CD14-positive monocyte (primary cell): ENCODE data around the gene MLIP. TPM values are rescaled to one million over a fixed set of nuclear protein-coding genes. Genes with fewer than 3 reads are reported as not detected.

Source experiments
- DNase-seq, 3 donors: peaks; one replicate each; pipeline ENCODE4 v3.0.0-alpha.2; 2011 to 2022
- H2AFZ ChIP-seq: 2 replicates; pipeline ENCODE4 v1.6.0; 2012; ENCODE audit warnings: mild to moderate bottlenecking, low read depth, low read length, inconsistent platforms; ENCODE audit not compliant: insufficient read depth, poor library complexity, severe bottlenecking
- H3K27ac ChIP-seq, 2 donors: 1 replicate in 1 of 2; 2 replicates in 1 of 2; pipeline ENCODE4 v1.5.1; 2012 to 2013; ENCODE audit warnings: low read length in 2 of 2, control low read depth in 1 of 2, inconsistent platforms in 1 of 2, low read depth in 1 of 2, mild to moderate bottlenecking in 1 of 2
- H3K27me3 ChIP-seq, 2 donors: one replicate each; pipeline versions ENCODE4 v1.6.0 to v1.6.1; 2011 to 2013; ENCODE audit warnings: low read length in 2 of 2; ENCODE audit not compliant: control insufficient read depth in 2 of 2, insufficient read depth in 2 of 2
- H3K36me3 ChIP-seq, 2 donors: replicated peaks in 1 of 2; 1 replicate in 1 of 2; 2 replicates in 1 of 2; pipeline versions ENCODE4 v1.5.1 to v1.6.1; 2012 to 2013; ENCODE audit warnings: low read length in 2 of 2, control low read depth in 1 of 2, inconsistent platforms in 1 of 2, mild to moderate bottlenecking in 1 of 2; ENCODE audit not compliant: insufficient read depth in 2 of 2, control insufficient read depth in 1 of 2
- H3K4me1 ChIP-seq, 2 donors: 1 replicate in 1 of 2; 2 replicates in 1 of 2; pipeline versions ENCODE4 v1.5.1 to v1.6.1; 2012 to 2013; ENCODE audit warnings: low read length in 2 of 2, control low read depth in 1 of 2, inconsistent platforms in 1 of 2, mild to moderate bottlenecking in 1 of 2, moderate library complexity in 1 of 2; ENCODE audit not compliant: insufficient read depth in 2 of 2, control insufficient read depth in 1 of 2
- H3K4me2 ChIP-seq: replicated peaks from 2 replicates; pipeline ENCODE3; 2012; ENCODE audit warnings: low read length, moderate library complexity, mild to moderate bottlenecking; ENCODE audit not compliant: poor library complexity, severe bottlenecking; ENCODE audit errors: extremely low read depth
- H3K4me3 ChIP-seq, 3 experiments: fragments of 200-600 bp in 1 of 3; sonication (generic) in 1 of 3; replicated peaks in 1 of 3; 1 replicate in 2 of 3; 2 replicates in 1 of 3; pipeline ENCODE4 v1.5.1; 2011 to 2013; ENCODE audit warnings: low read length in 3 of 3, mild to moderate bottlenecking in 3 of 3, control low read depth in 2 of 3, low read depth in 2 of 3, inconsistent platforms in 1 of 3, moderate library complexity in 1 of 3
- H3K79me2 ChIP-seq: 2 replicates; pipeline ENCODE4 v1.6.0; 2012; ENCODE audit warnings: mild to moderate bottlenecking, control low read depth, inconsistent platforms, low read length, moderate library complexity; ENCODE audit not compliant: insufficient read depth
- H3K9ac ChIP-seq: 2 replicates; pipeline ENCODE4 v1.6.0; 2017; ENCODE audit warnings: low read length, mild to moderate bottlenecking; ENCODE audit not compliant: insufficient read depth, poor library complexity, severe bottlenecking
- H3K9me3 ChIP-seq, 2 donors: replicated peaks in 1 of 2; 1 replicate in 1 of 2; 2 replicates in 1 of 2; pipeline versions ENCODE4 v1.5.1 to v1.6.1; 2012 to 2013; ENCODE audit warnings: low read length in 2 of 2, control low read depth in 1 of 2; ENCODE audit not compliant: control insufficient read depth in 1 of 2, insufficient read depth in 1 of 2
- H4K20me1 ChIP-seq: 2 replicates; pipeline ENCODE4 v1.6.0; 2012; ENCODE audit warnings: mild to moderate bottlenecking, low read length, control low read depth, moderate library complexity; ENCODE audit not compliant: insufficient read depth
- H3K27ac Mint-ChIP-seq, 7 donors: one replicate each; pipeline ENCODE4 v1.8.0; 2020; ENCODE audit warnings: mild to moderate bottlenecking in 7 of 7, mixed read lengths in 7 of 7, moderate library complexity in 6 of 7, inconsistent platforms in 2 of 7
- H3K27me3 Mint-ChIP-seq, 3 donors: one replicate each; pipeline ENCODE4 v1.8.0; 2021 to 2022; ENCODE audit warnings: low read depth in 3 of 3, mild to moderate bottlenecking in 3 of 3, mixed read lengths in 3 of 3, moderate library complexity in 3 of 3, inconsistent platforms in 1 of 3
- H3K36me3 Mint-ChIP-seq, 2 donors: one replicate each; pipeline ENCODE4 v1.8.0; 2020; ENCODE audit warnings: mixed read lengths in 2 of 2, inconsistent platforms in 1 of 2, mild to moderate bottlenecking in 1 of 2
- H3K4me1 Mint-ChIP-seq: one replicate; pipeline ENCODE4 v1.8.0; 2020; ENCODE audit warnings: mild to moderate bottlenecking, mixed read lengths
- H3K4me3 Mint-ChIP-seq, 2 donors: one replicate each; pipeline ENCODE4 v1.8.0; 2020; ENCODE audit warnings: mild to moderate bottlenecking in 2 of 2, mixed read lengths in 2 of 2, moderate library complexity in 1 of 2
- H3K9me3 Mint-ChIP-seq, 7 donors: one replicate each; pipeline ENCODE4 v1.8.0; 2020 to 2022; ENCODE audit warnings: mixed read lengths in 7 of 7, mild to moderate bottlenecking in 6 of 7, moderate library complexity in 6 of 7, inconsistent platforms in 2 of 7
- WGBS: methylation state at CpG from one replicate; pipeline ENCODE4 v1.1.5; 2013; ENCODE audit warnings: missing lambda C conversion rate; ENCODE audit not compliant: insufficient coverage; 5-methylcytosine and 5-hydroxymethylcytosine counted together
- intact Hi-C, 2 donors: fragments of 100-400 bp; cut with micrococcal nuclease; formaldehyde crosslinking; loops; one replicate each; pipeline versions ENCODE4 v1.15.0 to v1.15.1; 2023
- polyA plus RNA-seq, 3 donors: library from polyadenylated mRNA; depleted of rRNA in 1 of 3; unstranded in 2 of 3; stranded (reverse) in 1 of 3; fragments of 300-500 nt in 2 of 3; fragments of >200 nt in 1 of 3; fragmentation: Illumina TruSeq in 2 of 3; gene quantifications; 1 replicate in 2 of 3; 2 replicates in 1 of 3; pipeline ENCODE4 v1.2.3, GENCODE V29; 2012 to 2021
- TF ChIP-seq, protein P1 (sequence below): fragments of 200-600 bp; IDR thresholded peaks from one replicate; pipeline ENCODE4 v1.8.0; 2022; ENCODE audit warnings: antibody characterized with exemption, mild to moderate bottlenecking

The MLIP gene
- polyA plus RNA-seq, 3 donors = not detected

DNA sequence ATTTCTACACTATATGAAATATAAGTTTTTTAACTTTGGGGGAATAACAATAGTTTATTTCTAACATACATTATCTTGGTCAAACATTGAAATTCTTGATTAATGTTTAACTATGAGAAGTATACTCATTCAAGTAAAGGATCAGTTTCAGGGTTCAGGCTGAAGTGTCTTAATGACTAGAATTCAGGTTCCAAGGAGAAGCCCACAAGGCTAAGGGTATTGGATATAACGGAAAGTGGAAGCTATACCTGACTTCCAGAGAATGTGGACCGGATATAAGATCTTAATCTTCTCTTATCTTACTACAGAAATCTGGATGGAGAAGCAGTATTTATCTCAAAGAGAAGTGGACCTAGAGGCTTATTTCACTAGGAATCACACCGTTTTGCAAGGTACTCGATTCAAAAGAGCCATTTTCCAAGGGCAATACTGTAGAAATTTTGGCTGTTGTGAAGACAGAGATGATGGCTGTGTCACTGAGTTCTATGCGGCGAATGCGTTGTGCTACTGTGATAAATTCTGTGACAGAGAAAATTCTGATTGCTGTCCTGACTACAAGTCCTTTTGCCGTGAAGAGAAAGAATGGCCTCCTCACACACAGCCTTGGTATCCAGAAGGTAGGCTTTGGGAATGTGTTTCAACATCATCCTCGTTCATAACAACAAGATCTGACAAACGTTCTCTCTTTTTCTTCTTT, 197.2 kb downstream of the MLIP start, which contains the start of gene TINAG:
Gene TINAG (plus strand): TSS at position 153 of the 697 bp plus-strand sequence. CDS start 110 bp downstream, at position 263.
- TF ChIP-seq, protein P1, sequence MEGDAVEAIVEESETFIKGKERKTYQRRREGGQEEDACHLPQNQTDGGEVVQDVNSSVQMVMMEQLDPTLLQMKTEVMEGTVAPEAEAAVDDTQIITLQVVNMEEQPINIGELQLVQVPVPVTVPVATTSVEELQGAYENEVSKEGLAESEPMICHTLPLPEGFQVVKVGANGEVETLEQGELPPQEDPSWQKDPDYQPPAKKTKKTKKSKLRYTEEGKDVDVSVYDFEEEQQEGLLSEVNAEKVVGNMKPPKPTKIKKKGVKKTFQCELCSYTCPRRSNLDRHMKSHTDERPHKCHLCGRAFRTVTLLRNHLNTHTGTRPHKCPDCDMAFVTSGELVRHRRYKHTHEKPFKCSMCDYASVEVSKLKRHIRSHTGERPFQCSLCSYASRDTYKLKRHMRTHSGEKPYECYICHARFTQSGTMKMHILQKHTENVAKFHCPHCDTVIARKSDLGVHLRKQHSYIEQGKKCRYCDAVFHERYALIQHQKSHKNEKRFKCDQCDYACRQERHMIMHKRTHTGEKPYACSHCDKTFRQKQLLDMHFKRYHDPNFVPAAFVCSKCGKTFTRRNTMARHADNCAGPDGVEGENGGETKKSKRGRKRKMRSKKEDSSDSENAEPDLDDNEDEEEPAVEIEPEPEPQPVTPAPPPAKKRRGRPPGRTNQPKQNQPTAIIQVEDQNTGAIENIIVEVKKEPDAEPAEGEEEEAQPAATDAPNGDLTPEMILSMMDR = no peak
- 75% methylated on average over 2 of the region's 10 CpGs for WGBS
- intact Hi-C loops = no loop called here
- H3K36me3 Mint-ChIP-seq = no peaks in the 10 kb centered on the region
- H3K4me1 Mint-ChIP-seq = no peaks in the 10 kb centered on the region
- no peak for DNase-seq
- H3K4me1 ChIP-seq = no peaks in the 10 kb centered on the region
- H3K36me3 ChIP-seq = no peaks in the 10 kb centered on the region
- no peak within 1 kb of the TSS for H3K27ac ChIP-seq
- no peaks in the 10 kb centered on the region for H3K27me3 ChIP-seq
- H3K4me3 Mint-ChIP-seq = no peak within 1 kb of the TSS
- H3K27ac Mint-ChIP-seq = no peak within 1 kb of the TSS
- H4K20me1 ChIP-seq = no peaks in the 10 kb centered on the region
- H3K9me3 ChIP-seq = no peaks in the 10 kb centered on the region
- H3K4me2 ChIP-seq = no peak within 1 kb of the TSS
- no peak within 1 kb of the TSS for H3K4me3 ChIP-seq
- H3K79me2 ChIP-seq = no peaks in the 10 kb centered on the region
- no peaks in the 10 kb centered on the region for H3K27me3 Mint-ChIP-seq
- no peak within 1 kb of the TSS for H2AFZ ChIP-seq
- peaks cover 0 to 6% (median 2%) of the 10 kb centered on the region in 7 donors for H3K9me3 Mint-ChIP-seq
- H3K9ac ChIP-seq = no peak within 1 kb of the TSS

DNA sequence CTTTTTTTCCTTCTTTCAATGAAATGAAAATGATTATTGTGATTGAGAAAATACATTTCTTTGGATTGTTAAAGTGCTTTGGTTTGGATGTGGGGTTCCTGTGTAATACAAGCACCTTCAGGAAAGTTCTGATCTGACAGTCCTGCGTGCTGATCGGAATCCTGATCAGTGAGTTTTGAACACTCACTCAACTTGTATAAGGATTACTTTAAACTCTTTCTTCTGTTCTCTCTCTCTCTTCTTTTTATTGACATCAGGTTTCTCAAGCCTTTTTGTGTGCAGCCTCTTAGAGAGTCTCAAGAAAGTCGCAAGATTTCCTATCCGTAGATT, 197.7 kb downstream of the MLIP start:
- Histone ChIP-seq H4K20me1 (no peaks in the 10 kb centered on the region), H3K79me2 (no peaks in the 10 kb centered on the region), H3K27me3 (no peaks in the 10 kb centered on the region), H3K4me1 (no peaks in the 10 kb centered on the region), H3K36me3 (no peaks in the 10 kb centered on the region), H3K4me2 (no peak overlapping the region), H3K9ac (no peak overlapping the region), H2AFZ (no peak overlapping the region), H3K9me3 (no peaks in the 10 kb centered on the region), H3K4me3 (no peak overlapping the region), H3K27ac (no peak overlapping the region)
- Mint-ChIP-seq H3K4me3 (no peak overlapping the region), H3K9me3 (peaks cover 0 to 6% (median 2%) of the 10 kb centered on the region in 7 donors), H3K27me3 (no peaks in the 10 kb centered on the region), H3K4me1 (no peaks in the 10 kb centered on the region), H3K36me3 (no peaks in the 10 kb centered on the region), H3K27ac (no peak overlapping the region)
- intact Hi-C loops = no loop called here
- no peak for DNase-seq
- WGBS = 80% methylated on average over 1 of the region's 4 CpGs
- TF ChIP-seq, protein P1 = no peak
